Measurements from ENCODE around the gene MAP3K21.

The MAP3K21 gene

GRCh38 chr1:233336554-233337456 lies 9.3 kb downstream of the MAP3K21 start:
- no peak for TF ChIP-seq ZFX (IDR thresholded peaks at IDR 0.05)
- no peak overlapping the region for H3K27ac ChIP-seq

DNA sequence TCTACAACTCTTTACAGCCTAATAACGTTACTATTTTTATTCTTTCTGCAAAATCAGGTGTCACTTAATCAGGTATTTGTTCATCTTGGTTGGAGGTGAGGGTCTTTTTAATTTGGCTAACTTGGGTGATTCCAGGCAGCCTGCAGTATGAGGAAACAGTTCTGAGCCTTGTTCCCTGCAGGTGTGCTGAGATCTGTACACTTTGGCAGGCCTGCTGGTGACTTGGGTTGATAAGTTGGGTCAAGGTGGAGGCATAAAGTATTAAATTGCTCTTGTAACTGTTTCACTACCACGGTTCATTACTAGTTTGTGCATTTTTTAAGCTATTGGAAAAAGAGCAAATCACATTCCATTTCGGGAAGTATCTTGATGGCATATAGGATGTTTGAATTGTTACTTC lies 10.0 kb downstream of the MAP3K21 start:
- TF ChIP-seq ZFX (IDR thresholded peaks at IDR 0.05): no peak
- TF ChIP-seq CTCF (conservative IDR thresholded peaks at IDR 0.05): no peak
- H3K27ac ChIP-seq: no peak overlapping the region

DNA sequence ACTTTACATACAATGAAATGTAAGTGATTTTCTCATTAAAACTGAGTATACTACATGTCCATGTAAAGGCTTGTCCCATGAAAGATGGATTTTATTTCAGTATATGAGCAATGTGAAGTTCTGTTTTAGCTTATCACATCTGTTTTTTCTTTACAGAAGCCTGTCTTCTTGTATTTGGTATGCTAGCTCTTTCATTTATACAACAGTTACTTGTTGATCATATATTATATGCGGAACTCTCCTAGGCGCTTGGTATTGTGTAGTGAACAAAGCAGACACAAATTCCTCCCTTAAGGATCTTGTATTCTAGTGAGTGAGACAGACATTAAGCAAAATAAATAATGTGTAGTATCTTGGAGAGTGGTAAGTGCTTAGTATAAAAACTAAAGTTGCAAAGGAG lies 10.6 kb downstream of the MAP3K21 start:
- H3K27ac ChIP-seq: no peak overlapping the region
- no peak for TF ChIP-seq ZFX (IDR thresholded peaks at IDR 0.05)
- TF ChIP-seq CTCF (conservative IDR thresholded peaks at IDR 0.05): no peak

DNA sequence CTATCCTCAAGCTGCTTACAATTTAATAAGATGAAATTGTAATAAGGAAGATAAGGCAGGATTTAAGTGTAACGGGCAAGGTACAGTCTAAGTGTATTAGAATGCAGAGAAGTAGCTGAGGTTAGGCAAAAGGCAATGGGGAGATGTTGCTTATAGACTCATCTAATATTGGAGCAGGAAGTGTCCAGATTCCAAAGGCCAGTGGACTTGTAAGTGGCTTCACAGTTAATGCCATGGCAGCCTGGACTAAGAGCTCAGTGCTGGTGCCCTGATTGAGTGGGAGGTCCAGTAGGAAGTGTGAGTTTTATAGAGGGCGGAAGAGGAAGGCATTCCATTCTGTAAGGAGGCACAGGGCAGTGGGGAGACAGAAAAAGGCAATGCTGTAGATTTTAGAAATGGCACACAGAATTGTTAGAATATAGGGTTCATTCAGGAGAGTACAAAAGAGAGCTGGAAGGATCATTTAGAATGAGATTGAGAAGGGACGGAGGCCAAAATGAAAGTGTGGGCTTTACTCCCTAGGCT lies 12.6 kb downstream of the MAP3K21 start:
- no peak overlapping the region for H3K27ac ChIP-seq
- TF ChIP-seq ZFX (IDR thresholded peaks at IDR 0.05) (no peak), CTCF (conservative IDR thresholded peaks at IDR 0.05) (no peak)

- H3K27ac ChIP-seq: no peak overlapping the region
- TF ChIP-seq CTCF (conservative IDR thresholded peaks at IDR 0.05): no peak
- no peak for TF ChIP-seq ZFX (IDR thresholded peaks at IDR 0.05)
These were observed 13.5 kb downstream of the MAP3K21 start for GRCh38 chr1:233340966-233341516.

GRCh38 chr1:233342086-233342485 lies 14.6 kb downstream of the MAP3K21 start:
- H3K27ac ChIP-seq: no peak overlapping the region
- TF ChIP-seq ZFX (IDR thresholded peaks at IDR 0.05) (no peak), CTCF (conservative IDR thresholded peaks at IDR 0.05) (no peak)

DNA sequence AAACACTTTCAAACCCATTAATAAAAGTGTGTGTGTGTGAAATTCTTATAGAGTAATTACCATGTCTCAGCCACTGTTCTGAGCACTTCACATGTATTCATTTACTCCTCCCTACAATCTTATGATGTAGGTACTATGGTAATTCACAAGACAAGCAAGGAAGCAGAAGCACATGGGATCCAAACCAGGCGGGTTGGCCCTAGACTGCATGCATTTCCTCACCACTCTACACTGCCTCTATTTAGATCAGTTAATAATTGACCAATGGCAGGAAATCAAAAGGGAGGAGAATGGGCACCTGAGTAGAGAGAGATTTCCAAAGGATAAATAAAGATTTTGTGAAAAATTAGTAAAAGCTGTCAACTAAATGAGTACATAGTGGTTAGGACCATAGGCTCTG lies 15.7 kb downstream of the MAP3K21 start:
- no peak overlapping the region for H3K27ac ChIP-seq
- TF ChIP-seq CTCF (conservative IDR thresholded peaks at IDR 0.05): no peak
- no peak for TF ChIP-seq ZFX (IDR thresholded peaks at IDR 0.05)
